NCI-H226 (cell line): ENCODE data around the gene SGTA.

Source experiments
- DNase-seq: peaks from one replicate; pipeline ENCODE4 v3.0.0-alpha.2; 2015

The SGTA gene

GRCh38 chr19:2768365-2769132 lies 14.5 kb downstream of the SGTA start:
- no peak for DNase-seq

GRCh38 chr19:2767688-2768087 lies 15.4 kb downstream of the SGTA start:
- DNase-seq, result no peak

- DNase-seq, result no peak
These were observed 16.3 kb downstream of the SGTA start for GRCh38 chr19:2766594-2767372.

GRCh38 chr19:2765376-2765775 lies 17.7 kb downstream of the SGTA start:
- DNase-seq, result no peak

GRCh38 chr19:2764945-2765344 lies 18.1 kb downstream of the SGTA start:
- no peak for DNase-seq

- no peak for DNase-seq
These were observed 19.4 kb downstream of the SGTA start for GRCh38 chr19:2763687-2764086.

GRCh38 chr19:2762783-2763496 lies 20.1 kb downstream of the SGTA start:
- no peak for DNase-seq

- no peak for DNase-seq
These were observed 20.9 kb downstream of the SGTA start for GRCh38 chr19:2761876-2762782.

GRCh38 chr19:2761309-2761677 lies 21.8 kb downstream of the SGTA start:
- DNase-seq, result no peak

GRCh38 chr19:2759965-2760364 lies 23.1 kb downstream of the SGTA start:
- DNase-seq, result no peak

- no peak for DNase-seq
These were observed 23.7 kb downstream of the SGTA start for GRCh38 chr19:2759362-2759761.

- no peak for DNase-seq
These were observed 24.3 kb downstream of the SGTA start for GRCh38 chr19:2758601-2759313.

- DNase-seq, result no peak
These were observed 25.9 kb downstream of the SGTA start for GRCh38 chr19:2756921-2757881.

- DNase-seq, result no peak
These were observed 26.6 kb downstream of the SGTA start for GRCh38 chr19:2756477-2756876.

GRCh38 chr19:2755811-2756210 lies 27.3 kb downstream of the SGTA start:
- DNase-seq, result no peak

GRCh38 chr19:2755448-2755705 lies 27.7 kb downstream of the SGTA start:
- no peak for DNase-seq

GRCh38 chr19:2754659-2755447 lies 28.2 kb downstream of the SGTA start:
- DNase-seq, result no peak

- no peak for DNase-seq
These were observed 31.6 kb downstream of the SGTA start for GRCh38 chr19:2751438-2751830.

GRCh38 chr19:2750808-2751437 lies 32.1 kb downstream of the SGTA start:
- no peak for DNase-seq

GRCh38 chr19:2747349-2747748 lies 35.7 kb downstream of the SGTA start:
- no peak for DNase-seq
